Measurements from ENCODE around the gene R3HDM1. TPM values are rescaled to one million over a fixed set of nuclear protein-coding genes. Genes with fewer than 3 reads are reported as not detected.
"Not testable (repeated sequence)": the region's sequence is repeated elsewhere in the genome, so short reads cannot be mapped to it uniquely, and the experiment has no call there.

Gene R3HDM1
- total RNA-seq, 2 experiments from 2014 or later: 28.7 to 111 TPM

DNA sequence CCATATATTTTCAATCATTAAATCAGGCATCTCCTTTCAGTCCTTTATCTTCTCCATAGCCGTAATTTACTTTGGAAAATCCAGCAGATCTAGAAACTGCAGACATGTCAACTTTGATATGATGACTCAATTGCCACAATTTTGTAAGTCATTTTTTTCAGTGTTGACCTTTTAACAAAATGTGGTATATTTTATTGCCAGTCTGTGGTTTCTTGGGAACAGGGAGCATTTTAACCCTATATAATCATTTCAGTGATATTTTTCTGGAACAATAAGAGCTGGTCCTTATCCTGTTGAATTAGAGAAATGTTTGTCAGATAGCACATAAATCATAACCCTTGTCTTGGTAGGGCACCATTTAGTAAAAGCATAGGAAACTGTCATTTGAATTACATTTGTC is 119.4 kb downstream of the R3HDM1 start:
- H3K36me3 ChIP-seq (ENCODE audit: insufficient read depth, low read length): peaks cover 91% of the 10 kb centered on the region
- H3K79me2 ChIP-seq (ENCODE audit: insufficient read depth, low read depth, low read length): 0 out of 2 replicates have a peak, but pooled peaks cover 1% of the 10 kb centered on the region
- H3K4me1 ChIP-seq (ENCODE audit: insufficient read depth, low read length, poor library complexity, severe bottlenecking): no peaks in the 10 kb centered on the region
- H3K9me3 ChIP-seq (ENCODE audit: low read length): no peaks in the 10 kb centered on the region
- no peak overlapping the region for H3K27ac ChIP-seq (ENCODE audit: low read depth, low read length, poor library complexity, severe bottlenecking)
- DNase-seq (ENCODE audit: low spot score): no peak
- H3K4me3 ChIP-seq (ENCODE audit: low read depth, low read length, poor library complexity, severe bottlenecking): no peak overlapping the region
- H3K9me2 ChIP-seq (ENCODE audit: insufficient read depth, low read length): no peaks in the 10 kb centered on the region
- CTCF ChIA-PET (ENCODE audit: unreplicated experiment): no interaction called here
- H2AFZ ChIP-seq (ENCODE audit: low read length): no peak overlapping the region
- no peaks in the 10 kb centered on the region for H4K20me1 ChIP-seq (ENCODE audit: insufficient read depth, low read length)
- no peak for TF ChIP-seq EZH2phosphoT487 (IDR thresholded peaks at IDR 0.05; ENCODE audit: borderline replicate concordance, low read depth, low read length)
- TF ChIP-seq, protein P1, sequence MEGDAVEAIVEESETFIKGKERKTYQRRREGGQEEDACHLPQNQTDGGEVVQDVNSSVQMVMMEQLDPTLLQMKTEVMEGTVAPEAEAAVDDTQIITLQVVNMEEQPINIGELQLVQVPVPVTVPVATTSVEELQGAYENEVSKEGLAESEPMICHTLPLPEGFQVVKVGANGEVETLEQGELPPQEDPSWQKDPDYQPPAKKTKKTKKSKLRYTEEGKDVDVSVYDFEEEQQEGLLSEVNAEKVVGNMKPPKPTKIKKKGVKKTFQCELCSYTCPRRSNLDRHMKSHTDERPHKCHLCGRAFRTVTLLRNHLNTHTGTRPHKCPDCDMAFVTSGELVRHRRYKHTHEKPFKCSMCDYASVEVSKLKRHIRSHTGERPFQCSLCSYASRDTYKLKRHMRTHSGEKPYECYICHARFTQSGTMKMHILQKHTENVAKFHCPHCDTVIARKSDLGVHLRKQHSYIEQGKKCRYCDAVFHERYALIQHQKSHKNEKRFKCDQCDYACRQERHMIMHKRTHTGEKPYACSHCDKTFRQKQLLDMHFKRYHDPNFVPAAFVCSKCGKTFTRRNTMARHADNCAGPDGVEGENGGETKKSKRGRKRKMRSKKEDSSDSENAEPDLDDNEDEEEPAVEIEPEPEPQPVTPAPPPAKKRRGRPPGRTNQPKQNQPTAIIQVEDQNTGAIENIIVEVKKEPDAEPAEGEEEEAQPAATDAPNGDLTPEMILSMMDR (conservative IDR thresholded peaks at IDR 0.05; ENCODE audit: low read length): no peak
- POLR2A ChIA-PET: no interaction called here
- no TSS peak for BruUV-seq (replicated peaks)
- intact Hi-C loops (cut with micrococcal nuclease; ENCODE audit: unreplicated experiment): no loop called here
- no peak overlapping the region for H3K4me2 ChIP-seq (ENCODE audit: low read length)

- TF ChIP-seq, protein P1 (conservative IDR thresholded peaks at IDR 0.05; ENCODE audit: low read length): no peak
- no peak for TF ChIP-seq EZH2phosphoT487 (IDR thresholded peaks at IDR 0.05; ENCODE audit: borderline replicate concordance, low read depth, low read length)
- no TSS peak for BruUV-seq (replicated peaks)
- CTCF ChIA-PET (ENCODE audit: unreplicated experiment): no interaction called here
Observed at GRCh38 chr2:135651717-135652116, 120.4 kb downstream of the R3HDM1 start.

DNA sequence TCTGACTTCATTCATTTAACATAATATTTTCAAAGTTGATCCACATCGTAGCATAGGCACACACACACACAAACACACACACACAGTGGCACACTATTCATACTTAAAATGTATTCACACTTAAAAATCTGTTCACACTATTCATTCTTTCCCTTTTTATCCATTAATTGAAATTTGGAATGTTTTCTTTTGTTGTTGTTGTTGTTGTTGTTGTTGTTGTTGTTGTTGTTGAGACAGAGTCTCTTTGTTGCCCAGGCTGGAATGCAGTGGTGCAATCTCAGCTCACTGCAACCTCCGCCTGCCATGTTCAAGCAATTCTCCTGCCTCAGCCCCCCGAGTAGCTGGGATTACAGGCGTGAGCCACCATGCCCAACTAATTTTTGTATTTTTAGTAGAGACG is 123.0 kb downstream of the R3HDM1 start:
- H3K4me2 ChIP-seq (ENCODE audit: low read length); BruUV-seq (replicated peaks); CTCF ChIA-PET (ENCODE audit: unreplicated experiment); DNase-seq (ENCODE audit: low spot score); intact Hi-C loops (cut with micrococcal nuclease; ENCODE audit: unreplicated experiment); H3K27ac ChIP-seq (ENCODE audit: low read depth, low read length, poor library complexity, severe bottlenecking); H3K9me2 ChIP-seq (ENCODE audit: insufficient read depth, low read length); H3K4me3 ChIP-seq (ENCODE audit: low read depth, low read length, poor library complexity, severe bottlenecking); H3K4me1 ChIP-seq (ENCODE audit: insufficient read depth, low read length, poor library complexity, severe bottlenecking); H2AFZ ChIP-seq (ENCODE audit: low read length); H4K20me1 ChIP-seq (ENCODE audit: insufficient read depth, low read length); H3K9me3 ChIP-seq (ENCODE audit: low read length); H3K79me2 ChIP-seq (ENCODE audit: insufficient read depth, low read depth, low read length): not testable (repeated sequence)
- H3K36me3 ChIP-seq (ENCODE audit: insufficient read depth, low read length): peaks cover 91% of the 10 kb centered on the region
- POLR2A ChIA-PET: interaction anchor here (1.3 kb wide), 1 partner anchor 16 kb away, joined by 6 read pairs; no protein-coding TSS in a partner anchor

More at GRCh38 chr2:135651717-135652116, 120.4 kb downstream of the R3HDM1 start:
- peaks cover 6% of the 10 kb centered on the region; the same call in 1 of the 2 replicates for H3K79me2 ChIP-seq (ENCODE audit: insufficient read depth, low read depth, low read length)
- intact Hi-C loops (cut with micrococcal nuclease; ENCODE audit: unreplicated experiment): no loop called here
- H3K4me3 ChIP-seq (ENCODE audit: low read depth, low read length, poor library complexity, severe bottlenecking): no peak overlapping the region
- H3K4me2 ChIP-seq (ENCODE audit: low read length): no peak overlapping the region
- POLR2A ChIA-PET: interaction anchor here (0.7 kb wide), 1 partner anchor 12 kb away, joined by 3 read pairs; no protein-coding TSS in a partner anchor
- DNase-seq (ENCODE audit: low spot score): no peak
- H4K20me1 ChIP-seq (ENCODE audit: insufficient read depth, low read length): no peaks in the 10 kb centered on the region
- H3K27ac ChIP-seq (ENCODE audit: low read depth, low read length, poor library complexity, severe bottlenecking): no peak overlapping the region
- peaks cover 93% of the 10 kb centered on the region for H3K36me3 ChIP-seq (ENCODE audit: insufficient read depth, low read length)
- no peaks in the 10 kb centered on the region for H3K9me2 ChIP-seq (ENCODE audit: insufficient read depth, low read length)
- no peak overlapping the region for H2AFZ ChIP-seq (ENCODE audit: low read length)
- no peaks in the 10 kb centered on the region for H3K4me1 ChIP-seq (ENCODE audit: insufficient read depth, low read length, poor library complexity, severe bottlenecking)
- no peaks in the 10 kb centered on the region for H3K9me3 ChIP-seq (ENCODE audit: low read length)
